OCI-LY3 (cell line): Measurements from ENCODE around the gene DDN.

Experiments used
- H2AFZ ChIP-seq: fragments of 200-600, 300-600 bp; shearing (Covaris generic); 2 replicates; pipeline ENCODE4 v1.6.0; 2014; ENCODE audit warnings: antibody characterized with exemption, low read depth, low read length
- H3K27ac ChIP-seq: fragments of 200-600, 300-600 bp; sonication (generic); 2 replicates; pipeline ENCODE4 v1.5.1; 2014; ENCODE audit warnings: mild to moderate bottlenecking, low read length, moderate library complexity, mixed read lengths
- H3K27me3 ChIP-seq: fragments of 200-600, 300-600 bp; sonication (generic); 2 replicates; pipeline ENCODE4 v1.6.1; 2014; ENCODE audit warnings: low read depth, low read length, mixed read lengths
- H3K36me3 ChIP-seq: fragments of 200-600, 300-600 bp; sonication (generic); replicated peaks from 2 replicates; pipeline ENCODE3; 2014; ENCODE audit warnings: low read depth, low read length, mixed read lengths
- H3K4me1 ChIP-seq: fragments of 300-600, 200-600 bp; sonication (generic); 2 replicates; pipeline ENCODE4 v1.6.1; 2014; ENCODE audit warnings: low read length, mixed read lengths
- H3K4me2 ChIP-seq: fragments of 200-600, 300-600 bp; sonication (generic); 2 replicates; pipeline ENCODE4 v1.6.1; 2014; ENCODE audit warnings: low read length, mixed read lengths
- H3K4me3 ChIP-seq: fragments of 300-600, 200-600 bp; sonication (generic); 2 replicates; pipeline ENCODE4 v1.5.1; 2014; ENCODE audit warnings: antibody characterized with exemption, mild to moderate bottlenecking, low read length, moderate library complexity
- H3K79me2 ChIP-seq: fragments of 300-600, 200-600 bp; shearing (Covaris generic); 2 replicates; pipeline ENCODE4 v1.6.1; 2014; ENCODE audit warnings: mild to moderate bottlenecking, low read length, mixed read lengths
- H3K9ac ChIP-seq: fragments of 300-600, 200-600 bp; shearing (Covaris generic); 2 replicates; pipeline ENCODE4 v1.6.0; 2014; ENCODE audit warnings: mild to moderate bottlenecking, low read length, moderate library complexity
- H3K9me3 ChIP-seq: fragments of 200-600, 300-600 bp; shearing (Covaris generic); 2 replicates; pipeline ENCODE4 v1.6.1; 2014; ENCODE audit warnings: low read length, mixed read lengths; ENCODE audit not compliant: insufficient read depth
- H4K20me1 ChIP-seq: fragments of 200-600, 300-600 bp; sonication (generic); 2 replicates; pipeline ENCODE4 v1.6.1; 2016; ENCODE audit warnings: low read length, mixed read lengths; ENCODE audit not compliant: insufficient read depth
- CTCF ChIP-seq: fragments of 200-600, 300-600 bp; sonication (generic); IDR thresholded peaks from 2 replicates; pipeline ENCODE4 v1.5.1; 2014; ENCODE audit warnings: antibody characterized with exemption, low read length, low read depth
- EZH2phosphoT487 ChIP-seq: fragments of 200-600 bp; shearing (Covaris generic); IDR thresholded peaks from 2 replicates; pipeline ENCODE4 v1.6.1; 2018; ENCODE audit warnings: antibody characterized with exemption, mixed run types, low read depth

DDN gene

GRCh38 chr12:48968467-48968866 lies 30.7 kb downstream of the DDN start:
- peak overlapping the region; percentile 96 for H3K4me3 ChIP-seq
- H3K36me3 ChIP-seq: no peaks in the 10 kb centered on the region
- no peaks in the 10 kb centered on the region for H4K20me1 ChIP-seq
- H3K4me2 ChIP-seq: peak overlapping the region; percentile 98
- no peaks in the 10 kb centered on the region for H3K27me3 ChIP-seq
- peak overlapping the region; percentile 56 for H3K27ac ChIP-seq
- H3K4me1 ChIP-seq: peaks cover 59% of the 10 kb centered on the region
- 0 out of 2 replicates have a peak overlapping the region, but pooled peaks have one; percentile 4 for H2AFZ ChIP-seq
- TF ChIP-seq EZH2phosphoT487 (no peak), CTCF (no peak)
- H3K79me2 ChIP-seq: peaks cover 3% of the 10 kb centered on the region; the same call in 1 of the 2 replicates
- H3K9me3 ChIP-seq: no peaks in the 10 kb centered on the region
- peak overlapping the region; percentile 45; the same call in 1 of the 2 replicates for H3K9ac ChIP-seq

GRCh38 chr12:48967991-48968390 lies 31.2 kb downstream of the DDN start:
- H3K4me2 ChIP-seq: peak overlapping the region; percentile 98
- peak overlapping the region; percentile 56 for H3K27ac ChIP-seq
- H3K9me3 ChIP-seq: no peaks in the 10 kb centered on the region
- H3K4me1 ChIP-seq: peaks cover 59% of the 10 kb centered on the region
- H3K4me3 ChIP-seq: 0 out of 2 replicates have a peak overlapping the region, but pooled peaks have one; percentile 96
- H3K27me3 ChIP-seq: no peaks in the 10 kb centered on the region
- peaks cover 3% of the 10 kb centered on the region; the same call in 1 of the 2 replicates for H3K79me2 ChIP-seq
- no peak overlapping the region for H2AFZ ChIP-seq
- H3K9ac ChIP-seq: peak overlapping the region; percentile 45; the same call in 1 of the 2 replicates
- H3K36me3 ChIP-seq: no peaks in the 10 kb centered on the region
- no peaks in the 10 kb centered on the region for H4K20me1 ChIP-seq
- TF ChIP-seq CTCF (no peak), EZH2phosphoT487 (no peak)

- H4K20me1 ChIP-seq: no peaks in the 10 kb centered on the region
- TF ChIP-seq EZH2phosphoT487: no peak
- no peak for TF ChIP-seq CTCF
- no peaks in the 10 kb centered on the region for H3K27me3 ChIP-seq
- peaks cover 3% of the 10 kb centered on the region; the same call in 1 of the 2 replicates for H3K79me2 ChIP-seq
- peaks cover 59% of the 10 kb centered on the region for H3K4me1 ChIP-seq
- peak overlapping the region; percentile 43 for H3K9ac ChIP-seq
- H3K9me3 ChIP-seq: no peaks in the 10 kb centered on the region
- H3K36me3 ChIP-seq: no peaks in the 10 kb centered on the region
- H3K4me2 ChIP-seq: peak overlapping the region; percentile 60
- H3K4me3 ChIP-seq: peak overlapping the region; percentile 52
- peak overlapping the region; percentile 85 for H2AFZ ChIP-seq
- peak overlapping the region; percentile 54 for H3K27ac ChIP-seq
Measured at GRCh38 chr12:48966177-48966895, 32.8 kb downstream of the DDN start.

- Histone ChIP-seq H2AFZ (0 out of 2 replicates have a peak overlapping the region, but pooled peaks have one; percentile 85), H3K27me3 (no peaks in the 10 kb centered on the region), H3K27ac (no peak overlapping the region)
Measured at GRCh38 chr12:48965298-48965838, 33.8 kb downstream of the DDN start.

More at GRCh38 chr12:48965298-48965838, 33.8 kb downstream of the DDN start:
- Histone ChIP-seq H3K79me2 (no peaks in the 10 kb centered on the region), H3K4me3 (no peak overlapping the region), H3K4me1 (peaks cover 50% of the 10 kb centered on the region), H3K9me3 (no peaks in the 10 kb centered on the region), H3K4me2 (peak overlapping the region; percentile 60), H4K20me1 (no peaks in the 10 kb centered on the region), H3K36me3 (no peaks in the 10 kb centered on the region), H3K9ac (peak overlapping the region; percentile 43; the same call in 1 of the 2 replicates)
- TF ChIP-seq CTCF (no peak; the same call in 1 of the 2 replicates), EZH2phosphoT487 (no peak)
